T-helper 22 cell (primary cell): ENCODE data around the gene REG1A.

Source experiments
- DNase-seq: peaks from one replicate; pipeline ENCODE4 v3.0.0-alpha.2; 2020; ENCODE audit warnings: low read depth

REG1A gene

GRCh38 chr2:79120194-79120713, at the start of gene REG1A:
TSS of gene REG1A (plus strand) at chr2:79120488. CDS start at chr2:79120862, 374 bp downstream.
- DNase-seq, result no peak

- DNase-seq, result no peak
Observed at GRCh38 chr2:79071078-79071477, 49.2 kb upstream of the REG1A start.

GRCh38 chr2:79082987-79083386, 37.3 kb upstream of the REG1A start:
- DNase-seq, result no peak

- no peak for DNase-seq
Observed at GRCh38 chr2:79083597-79084251, 36.6 kb upstream of the REG1A start.

GRCh38 chr2:79084495-79085135, 35.7 kb upstream of the REG1A start:
- no peak for DNase-seq

- no peak for DNase-seq
Observed at GRCh38 chr2:79085382-79085781, 34.9 kb upstream of the REG1A start.

- DNase-seq, result no peak
Observed at GRCh38 chr2:79086255-79086654, 34.0 kb upstream of the REG1A start.

- no peak for DNase-seq
Observed at GRCh38 chr2:79087785-79088364, 32.4 kb upstream of the REG1A start, which contains the start of gene REG1B. TSS of gene REG1B (minus strand) at chr2:79087993. CDS start at chr2:79087612, 381 bp downstream.

GRCh38 chr2:79090693-79091092, 29.6 kb upstream of the REG1A start:
- no peak for DNase-seq

GRCh38 chr2:79097843-79098242, 22.4 kb upstream of the REG1A start:
- DNase-seq, result no peak

GRCh38 chr2:79099140-79099686, 21.1 kb upstream of the REG1A start:
- no peak for DNase-seq

- no peak for DNase-seq
Observed at GRCh38 chr2:79100285-79100684, 20.0 kb upstream of the REG1A start.

GRCh38 chr2:79101024-79101423, 19.3 kb upstream of the REG1A start:
- no peak for DNase-seq

GRCh38 chr2:79103214-79103613, 17.1 kb upstream of the REG1A start:
- DNase-seq, result no peak

GRCh38 chr2:79105259-79105658, 15.0 kb upstream of the REG1A start:
- no peak for DNase-seq

GRCh38 chr2:79112269-79112668, 8.0 kb upstream of the REG1A start:
- DNase-seq, result no peak

- no peak for DNase-seq
Observed at GRCh38 chr2:79114797-79115494, 5.3 kb upstream of the REG1A start.

- no peak for DNase-seq
Observed at GRCh38 chr2:79116997-79117928, 3.0 kb upstream of the REG1A start.

GRCh38 chr2:79122676-79123075, 2.4 kb downstream of the REG1A start:
- no peak for DNase-seq

- no peak for DNase-seq
Observed at GRCh38 chr2:79124907-79125720, 4.8 kb downstream of the REG1A start.

GRCh38 chr2:79125721-79125985, 5.4 kb downstream of the REG1A start:
- no peak for DNase-seq
